Thymus (tissue), 14 donors: ENCODE results near the gene ERVH48-1. TPM values are rescaled to one million over a fixed set of nuclear protein-coding genes. Genes with fewer than 3 reads are reported as not detected.
"Not testable (repeated sequence)": the region's sequence is repeated elsewhere in the genome, so short reads cannot be mapped to it uniquely, and the experiment has no call there.

Experiments
- DNase-seq, 9 donors: peaks; one replicate each; pipeline ENCODE4 v3.0.0-alpha.2; 2013; ENCODE audit warnings: low spot score in 9 of 9, low read depth in 6 of 9, missing footprints in 1 of 9
- H3K27ac ChIP-seq, 2 donors: one replicate each; pipeline ENCODE4 v1.5.1; 2013; ENCODE audit warnings: control low read depth in 1 of 2, low read depth in 1 of 2, low read length in 1 of 2, mild to moderate bottlenecking in 1 of 2, moderate library complexity in 1 of 2
- H3K27me3 ChIP-seq, 2 donors: one replicate each; pipeline ENCODE4 v1.5.1; 2013; ENCODE audit warnings: low read length in 1 of 2; ENCODE audit not compliant: control insufficient read depth in 2 of 2, insufficient read depth in 1 of 2
- H3K36me3 ChIP-seq, 2 donors: one replicate each; pipeline ENCODE4 v1.5.1; 2013; ENCODE audit warnings: low read length in 1 of 2, mild to moderate bottlenecking in 1 of 2, moderate library complexity in 1 of 2; ENCODE audit not compliant: control insufficient read depth in 2 of 2, insufficient read depth in 2 of 2
- H3K4me1 ChIP-seq, 2 donors: one replicate each; pipeline ENCODE4 v1.5.1; 2013; ENCODE audit warnings: low read length in 2 of 2; ENCODE audit not compliant: control insufficient read depth in 2 of 2, insufficient read depth in 2 of 2
- H3K4me3 ChIP-seq, 2 donors: one replicate each; pipeline ENCODE4 v1.5.1; 2013; ENCODE audit warnings: low read length in 2 of 2, control low read depth in 1 of 2, mild to moderate bottlenecking in 1 of 2
- H3K9me3 ChIP-seq, 2 donors: one replicate each; pipeline ENCODE4 v1.5.1; 2013; ENCODE audit warnings: low read length in 1 of 2, mild to moderate bottlenecking in 1 of 2; ENCODE audit not compliant: control insufficient read depth in 2 of 2, insufficient read depth in 1 of 2
- WGBS: extraction: QIAGEN DNeasy Blood & Tissue Kit; methylation state at CpG from one replicate; pipeline ENCODE4 v1.1.7; 2013; 5-methylcytosine and 5-hydroxymethylcytosine counted together
- long read RNA-seq, 10 donors: transcript quantifications; one replicate each; lab custom pipeline, GENCODE V29; 2026
- polyA plus RNA-seq: library from polyadenylated mRNA; stranded (reverse); fragments of 200-250 nt; gene quantifications from one replicate; pipeline ENCODE4 v1.2.3, GENCODE V29; 2013
- total RNA-seq: library from RNA; stranded (reverse); fragments of 120-200 nt; gene quantifications from one replicate; pipeline ENCODE4 v1.2.4, GENCODE V29; 2013
- donor health status: healthy.

Gene ERVH48-1
- 3.4 TPM for total RNA-seq
- 1.1 TPM for polyA plus RNA-seq
- long read RNA-seq, donor 1: 0 reads
- long read RNA-seq, donor 2, transcript ERVH48-1-201 (2 exons, 2,790 nt): major isoform, 6 of 8 reads
- long read RNA-seq, donor 2, partial matches to known transcripts: 0 of 8 reads
- long read RNA-seq, donor 2, other reads (novel, unspliced or antisense): 0 of 8 reads
- long read RNA-seq, donor 3, transcript ERVH48-1-201 (2 exons, 2,790 nt): major isoform, 6 of 9 reads
- long read RNA-seq, donor 3, partial matches to known transcripts: 0 of 9 reads
- long read RNA-seq, donor 3, other reads (novel, unspliced or antisense): 0 of 9 reads
- long read RNA-seq, donor 4, transcript ERVH48-1-201 (2 exons, 2,790 nt): major isoform, 5 of 5 reads
- long read RNA-seq, donor 4, partial matches to known transcripts: 0 of 5 reads
- long read RNA-seq, donor 4, other reads (novel, unspliced or antisense): 0 of 5 reads
- long read RNA-seq, donor 5, transcript ERVH48-1-202 (1 exons, 2,094 nt): major isoform, 10 of 20 reads
- long read RNA-seq, donor 5, transcript ERVH48-1-201 (2 exons, 2,790 nt): major isoform, 10 of 20 reads
- long read RNA-seq, donor 5, partial matches to known transcripts: 0 of 20 reads
- long read RNA-seq, donor 5, other reads (novel, unspliced or antisense): 0 of 20 reads
- long read RNA-seq, donor 6, transcript ERVH48-1-201 (2 exons, 2,790 nt): major isoform, 5 of 6 reads
- long read RNA-seq, donor 6, partial matches to known transcripts: 0 of 6 reads
- long read RNA-seq, donor 6, other reads (novel, unspliced or antisense): 0 of 6 reads
- long read RNA-seq, donor 7, partial matches to known transcripts: 0 of 4 reads
- long read RNA-seq, donor 7, other reads (novel, unspliced or antisense): 0 of 4 reads
- long read RNA-seq, donor 8, partial matches to known transcripts: 0 of 2 reads
- long read RNA-seq, donor 8, other reads (novel, unspliced or antisense): 0 of 2 reads
- long read RNA-seq, donor 9, transcript ERVH48-1-201 (2 exons, 2,790 nt): major isoform, 6 of 6 reads
- long read RNA-seq, donor 9, partial matches to known transcripts: 0 of 6 reads
- long read RNA-seq, donor 9, other reads (novel, unspliced or antisense): 0 of 6 reads
- long read RNA-seq, donor 10, partial matches to known transcripts: 0 of 5 reads
- long read RNA-seq, donor 10, other reads (novel, unspliced or antisense): 0 of 5 reads

- Histone ChIP-seq H3K4me3 (peak within 1 kb of the TSS in 1 of 2 donors; percentile 22), H3K27ac (peak within 1 kb of the TSS; percentile 64 to 76), H3K27me3 (no peaks in the 10 kb centered on the region), H3K9me3 (no peaks in the 10 kb centered on the region), H3K36me3 (no peaks in the 10 kb centered on the region), H3K4me1 (peaks cover 14 to 30% of the 10 kb centered on the region in 2 donors)
- DNase-seq: peak; percentile 20 to 83 (median 48)
- 81% methylated on average over 29 of the region's 29 CpGs for WGBS
These were observed at the start of gene ERVH48-1 for GRCh38 chr21:42925114-42925926. Gene ERVH48-1 (minus strand): TSS chr21:42925630. CDS start chr21:42919006, 6,624 bp downstream.

DNA sequence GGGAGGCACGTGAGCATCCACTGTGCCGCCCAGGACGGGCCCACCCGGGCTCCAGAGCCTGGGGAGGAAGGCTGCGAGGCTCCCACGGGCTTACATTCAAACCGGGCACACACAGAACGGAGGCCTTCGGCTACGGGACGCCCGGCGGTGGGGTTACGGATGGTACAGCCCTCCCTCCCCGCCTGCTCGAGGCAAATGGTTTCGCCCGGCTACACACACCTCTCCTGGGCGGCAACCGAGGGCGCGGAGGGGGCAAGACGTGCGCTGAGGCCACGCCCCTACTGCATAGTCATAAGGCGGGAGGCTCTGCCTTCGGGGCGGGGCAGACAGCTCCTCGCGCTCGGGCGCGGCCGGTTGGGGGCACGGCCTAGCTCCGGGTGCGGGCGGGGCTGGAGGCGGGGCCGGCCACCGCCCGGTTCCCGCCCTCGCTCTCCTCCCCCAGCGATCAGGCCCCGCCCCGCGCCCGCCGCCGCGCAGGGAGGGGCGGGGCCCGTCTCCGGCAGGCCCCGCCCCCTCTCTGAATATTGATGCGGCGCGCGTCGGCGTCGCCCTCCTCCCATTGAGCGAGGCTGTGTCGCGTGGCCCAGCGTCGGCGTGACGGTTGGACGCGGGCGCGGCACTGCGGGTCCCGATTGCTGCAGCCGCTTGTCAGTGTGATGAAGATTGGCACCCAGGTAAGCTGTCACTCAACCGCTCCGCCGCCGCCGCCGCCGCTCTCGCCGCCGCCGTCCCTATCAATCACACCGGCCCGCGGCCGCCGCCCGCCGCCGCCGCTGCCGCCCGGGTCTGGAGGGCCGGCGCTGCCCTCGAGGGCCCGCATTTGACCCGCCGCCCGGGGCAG lies 48.8 kb upstream of the ERVH48-1 start, which contains the start of gene PKNOX1:
Gene PKNOX1 (plus strand): TSS at position 572 of the 841 bp plus-strand sequence. CDS start 29,820 bp downstream, outside the sequence.
- peak within 1 kb of the TSS; percentile 88 to 94 for H3K4me3 ChIP-seq
- H3K27ac ChIP-seq: peak within 1 kb of the TSS; percentile 94 to 99
- WGBS: under 1% methylated on average over 105 of the region's 106 CpGs
- peaks cover 0 to 12% of the 10 kb centered on the region in 2 donors for H3K36me3 ChIP-seq
- no peaks in the 10 kb centered on the region for H3K27me3 ChIP-seq
- peak; percentile 94 to 99 (median 98) for DNase-seq
- H3K4me1 ChIP-seq: peaks cover 9 to 20% of the 10 kb centered on the region in 2 donors
- H3K9me3 ChIP-seq: no peaks in the 10 kb centered on the region

DNA sequence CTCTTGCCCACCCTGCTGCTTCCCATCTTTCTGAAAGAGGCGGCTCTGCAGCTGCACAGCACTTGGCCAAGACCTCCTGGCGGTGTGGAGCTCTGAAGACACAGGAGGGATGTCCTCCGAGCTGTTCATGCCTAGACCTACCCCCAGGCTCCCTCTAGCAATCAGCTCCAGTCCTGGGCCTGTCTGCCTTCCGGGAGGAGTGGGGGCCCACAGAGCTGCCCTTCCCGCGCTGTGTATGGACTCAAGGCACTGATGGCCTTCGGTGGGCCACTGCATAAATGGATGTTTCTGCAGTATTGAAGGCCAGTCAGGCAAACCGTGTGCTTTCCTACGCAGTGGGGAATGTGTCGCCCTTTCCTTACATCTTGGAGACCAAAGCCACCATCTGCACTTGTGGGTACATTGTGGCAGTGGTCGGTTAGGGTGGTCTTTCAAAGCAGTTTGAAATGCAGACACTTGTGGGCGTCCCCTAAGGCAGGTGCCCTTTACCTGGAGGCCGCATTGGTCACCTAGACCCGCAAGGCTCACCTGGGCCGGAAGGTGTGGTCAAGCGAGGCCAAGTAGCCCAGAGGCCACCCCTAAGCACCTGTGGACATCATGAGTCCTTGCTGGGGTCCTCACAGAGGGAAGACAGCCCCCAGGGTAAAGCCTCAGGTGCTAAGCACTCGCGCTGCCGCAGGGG lies 48.0 kb upstream of the ERVH48-1 start:
- Histone ChIP-seq H3K27ac (peak overlapping the region; percentile 87 to 94), H3K4me3 (peak overlapping the region; percentile 62 to 63), H3K4me1 (peaks cover 9 to 20% of the 10 kb centered on the region in 2 donors), H3K36me3 (peaks cover 0 to 6% of the 10 kb centered on the region in 2 donors), H3K9me3 (no peaks in the 10 kb centered on the region), H3K27me3 (no peaks in the 10 kb centered on the region)
- WGBS: 74% methylated on average over 19 of the region's 19 CpGs
- DNase-seq: peak in 1 of 9 donors; percentile 10

GRCh38 chr21:42971897-42972275 lies 46.5 kb upstream of the ERVH48-1 start:
- Histone ChIP-seq H3K4me3 (no peak overlapping the region), H3K36me3 (peaks cover 0 to 2% of the 10 kb centered on the region in 2 donors), H3K4me1 (peaks cover 9 to 20% of the 10 kb centered on the region in 2 donors), H3K27me3 (no peaks in the 10 kb centered on the region), H3K27ac (peak overlapping the region in 1 of 2 donors; percentile 53), H3K9me3 (no peaks in the 10 kb centered on the region)
- no peak for DNase-seq
- WGBS: 85% methylated on average over 3 of the region's 3 CpGs

- Histone ChIP-seq H3K36me3 (no peaks in the 10 kb centered on the region), H3K4me3 (no peak overlapping the region), H3K27me3 (no peaks in the 10 kb centered on the region), H3K9me3 (no peaks in the 10 kb centered on the region), H3K4me1 (peaks cover 9 to 20% of the 10 kb centered on the region in 2 donors), H3K27ac (no peak overlapping the region)
- no peak for DNase-seq
- 96% methylated on average over 7 of the region's 7 CpGs for WGBS
These were observed 45.7 kb upstream of the ERVH48-1 start for GRCh38 chr21:42970946-42971653.

GRCh38 chr21:42969193-42969600 lies 43.8 kb upstream of the ERVH48-1 start:
- H3K9me3 ChIP-seq: no peaks in the 10 kb centered on the region
- DNase-seq: no peak
- H3K4me1 ChIP-seq: peaks cover 7 to 14% of the 10 kb centered on the region in 2 donors
- H3K36me3 ChIP-seq: no peaks in the 10 kb centered on the region
- 90% methylated on average over 6 of the region's 6 CpGs for WGBS
- H3K4me3 ChIP-seq: no peak overlapping the region
- H3K27ac ChIP-seq: no peak overlapping the region
- H3K27me3 ChIP-seq: no peaks in the 10 kb centered on the region

DNA sequence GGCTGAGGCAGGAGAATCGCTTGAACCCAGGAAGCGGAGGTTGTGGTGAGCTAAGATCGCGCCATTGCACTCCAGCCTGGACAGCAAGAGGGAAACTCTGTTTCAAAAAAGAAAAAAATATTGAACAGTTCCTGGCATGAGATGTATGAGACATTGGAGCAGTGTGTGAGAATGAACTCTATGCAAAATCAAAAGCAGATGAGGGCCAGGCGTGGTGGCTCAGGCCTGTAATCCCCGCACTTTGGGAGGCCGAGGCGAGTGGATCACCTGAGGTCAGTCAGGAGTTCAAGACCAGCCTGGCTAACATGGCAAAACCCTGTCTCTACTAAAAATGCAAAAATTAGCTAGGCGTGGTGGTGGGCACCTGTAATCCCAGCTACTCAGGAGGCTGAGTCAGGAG lies 42.2 kb upstream of the ERVH48-1 start:
- not testable (repeated sequence) for DNase-seq, H3K27ac ChIP-seq, H3K4me1 ChIP-seq, H3K27me3 ChIP-seq, H3K4me3 ChIP-seq, H3K9me3 ChIP-seq, H3K36me3 ChIP-seq
- 97% methylated on average over 9 of the region's 9 CpGs for WGBS
